Thyroid gland (tissue), 4 donors: Measurements from ENCODE around the gene IL19. TPM values are rescaled to one million over a fixed set of nuclear protein-coding genes. Genes with fewer than 3 reads are reported as not detected.

Experiments
- DNase-seq, 2 donors: peaks; one replicate each; pipeline ENCODE4 v3.0.0-alpha.2; 2019
- H3K27ac ChIP-seq, 3 donors: fragments of 200-600 bp; sonication (generic); 1 replicate in 2 of 3; 2 replicates in 1 of 3; pipeline ENCODE4 v1.5.1; 2016 to 2019; ENCODE audit warnings: mild to moderate bottlenecking in 1 of 3, moderate library complexity in 1 of 3
- H3K27me3 ChIP-seq: fragments of 200-600 bp; sonication (generic); one replicate; pipeline ENCODE4 v1.5.1; 2019
- H3K36me3 ChIP-seq, 2 donors: fragments of 200-600 bp; sonication (generic); one replicate each; pipeline ENCODE4 v1.5.1; 2016 to 2019
- H3K4me1 ChIP-seq, 2 donors: fragments of 200-600 bp; sonication (generic); one replicate each; pipeline ENCODE4 v1.5.1; 2017 to 2019
- H3K4me3 ChIP-seq, 3 donors: fragments of 200-600 bp; sonication (generic); replicated peaks in 1 of 3; 1 replicate in 2 of 3; 2 replicates in 1 of 3; pipeline ENCODE4 v1.5.1; 2016; ENCODE audit warnings: mild to moderate bottlenecking in 1 of 3
- H3K9me3 ChIP-seq: fragments of 200-600 bp; sonication (generic); one replicate; pipeline ENCODE4 v1.5.1; 2017
- POLR2A ChIP-seq, 2 donors: fragments of 450-650 bp; IDR thresholded peaks; one replicate each; pipeline ENCODE4 v1.6.1; 2017; ENCODE audit warnings: antibody characterized with exemption in 2 of 2, mild to moderate bottlenecking in 2 of 2, moderate library complexity in 1 of 2
- WGBS, 2 donors: methylation state at CpG; one replicate each; pipeline ENCODE4 v1.1.5; 2017; 5-methylcytosine and 5-hydroxymethylcytosine counted together
- intact Hi-C: fragments of 100-400 bp; cut with DNase I; formaldehyde crosslinking; loops from one replicate; pipeline ENCODE4 v1.15.1; 2023
- total RNA-seq, 4 donors: library from RNA; depleted of rRNA; stranded (reverse); fragments of >200 nt; gene quantifications; one replicate each; pipeline ENCODE4 v1.2.3, GENCODE V29; 2016
- TF ChIP-seq, protein P1 (sequence below), 6 experiments: fragments of 200-600 bp in 3 of 6; fragments of 450-650 bp in 3 of 6; sonication (generic) in 3 of 6; IDR thresholded peaks; one replicate each; pipeline ENCODE4 v1.5.1; 2016 to 2019; ENCODE audit warnings: antibody characterized with exemption in 6 of 6, mild to moderate bottlenecking in 2 of 6, inconsistent platforms in 1 of 6, moderate library complexity in 1 of 6

Gene IL19
- total RNA-seq, 4 donors from 2014 or later: not detected

DNA sequence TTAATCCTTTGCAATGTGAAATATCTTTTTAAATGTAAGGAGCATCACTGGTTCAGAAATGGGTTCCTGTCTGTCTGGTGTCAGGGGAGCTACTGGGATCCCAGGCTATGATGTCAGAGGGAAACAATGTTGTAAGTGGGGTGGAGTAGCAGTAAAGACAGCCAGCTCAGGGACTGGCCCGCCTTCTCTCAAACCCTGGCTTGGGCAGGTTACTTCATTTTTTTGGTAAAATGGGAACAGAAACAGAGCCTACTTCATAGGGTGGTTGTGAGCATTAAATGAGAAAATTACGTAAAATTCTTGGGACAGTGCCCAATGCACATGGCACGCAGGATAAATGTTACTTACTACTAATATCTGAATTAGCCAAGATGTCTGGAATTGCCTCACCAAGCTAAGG is 64.1 kb downstream of the IL19 start:
- no peak for DNase-seq
- no peak for TF ChIP-seq POLR2A (IDR thresholded peaks at IDR 0.05)
- TF ChIP-seq, protein P1, sequence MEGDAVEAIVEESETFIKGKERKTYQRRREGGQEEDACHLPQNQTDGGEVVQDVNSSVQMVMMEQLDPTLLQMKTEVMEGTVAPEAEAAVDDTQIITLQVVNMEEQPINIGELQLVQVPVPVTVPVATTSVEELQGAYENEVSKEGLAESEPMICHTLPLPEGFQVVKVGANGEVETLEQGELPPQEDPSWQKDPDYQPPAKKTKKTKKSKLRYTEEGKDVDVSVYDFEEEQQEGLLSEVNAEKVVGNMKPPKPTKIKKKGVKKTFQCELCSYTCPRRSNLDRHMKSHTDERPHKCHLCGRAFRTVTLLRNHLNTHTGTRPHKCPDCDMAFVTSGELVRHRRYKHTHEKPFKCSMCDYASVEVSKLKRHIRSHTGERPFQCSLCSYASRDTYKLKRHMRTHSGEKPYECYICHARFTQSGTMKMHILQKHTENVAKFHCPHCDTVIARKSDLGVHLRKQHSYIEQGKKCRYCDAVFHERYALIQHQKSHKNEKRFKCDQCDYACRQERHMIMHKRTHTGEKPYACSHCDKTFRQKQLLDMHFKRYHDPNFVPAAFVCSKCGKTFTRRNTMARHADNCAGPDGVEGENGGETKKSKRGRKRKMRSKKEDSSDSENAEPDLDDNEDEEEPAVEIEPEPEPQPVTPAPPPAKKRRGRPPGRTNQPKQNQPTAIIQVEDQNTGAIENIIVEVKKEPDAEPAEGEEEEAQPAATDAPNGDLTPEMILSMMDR (IDR thresholded peaks at IDR 0.05): no peak

DNA sequence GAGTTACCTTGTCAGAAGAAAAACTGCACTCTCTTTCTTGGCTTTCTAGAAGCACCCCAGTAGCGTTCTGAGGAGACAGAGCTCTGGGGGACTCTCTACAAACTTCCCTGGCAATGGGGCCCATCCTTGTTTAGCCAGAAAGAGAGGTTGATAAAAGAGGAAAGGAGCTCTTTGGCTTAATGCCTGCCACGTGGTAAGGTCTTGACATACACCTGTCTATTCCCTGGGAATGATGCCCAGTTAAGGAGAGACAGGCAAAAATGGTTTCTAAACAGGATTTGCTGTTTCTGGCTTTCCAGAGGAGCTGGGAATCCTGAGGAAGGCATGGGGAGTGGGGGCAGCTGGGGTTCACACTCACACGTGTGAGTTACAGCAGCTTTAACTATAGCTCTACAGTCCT is 64.6 kb downstream of the IL19 start:
- H3K36me3 ChIP-seq: no peaks in the 10 kb centered on the region
- intact Hi-C loops: no loop called here
- no peak overlapping the region for H3K27ac ChIP-seq
- TF ChIP-seq, protein P1 (IDR thresholded peaks at IDR 0.05): no peak
- TF ChIP-seq POLR2A (IDR thresholded peaks at IDR 0.05): no peak
- WGBS, 2 donors: 28 to 31% methylated on average over 3 of the region's 3 CpGs
- no peak for DNase-seq
- H3K9me3 ChIP-seq: no peaks in the 10 kb centered on the region
- no peaks in the 10 kb centered on the region for H3K27me3 ChIP-seq
- peaks cover 12 to 35% of the 10 kb centered on the region in 2 donors for H3K4me1 ChIP-seq
- no peak overlapping the region for H3K4me3 ChIP-seq

More for the DNA sequence above, 64.1 kb downstream of the IL19 start:
- WGBS, 2 donors: 72 to 90% methylated on average over 3 of the region's 3 CpGs
- H3K4me1 ChIP-seq: peaks cover 12 to 35% of the 10 kb centered on the region in 2 donors
- intact Hi-C loops: no loop called here
- no peak overlapping the region for H3K27ac ChIP-seq
- H3K9me3 ChIP-seq: no peaks in the 10 kb centered on the region
- H3K36me3 ChIP-seq: no peaks in the 10 kb centered on the region
- H3K27me3 ChIP-seq: no peaks in the 10 kb centered on the region
- no peak overlapping the region for H3K4me3 ChIP-seq

DNA sequence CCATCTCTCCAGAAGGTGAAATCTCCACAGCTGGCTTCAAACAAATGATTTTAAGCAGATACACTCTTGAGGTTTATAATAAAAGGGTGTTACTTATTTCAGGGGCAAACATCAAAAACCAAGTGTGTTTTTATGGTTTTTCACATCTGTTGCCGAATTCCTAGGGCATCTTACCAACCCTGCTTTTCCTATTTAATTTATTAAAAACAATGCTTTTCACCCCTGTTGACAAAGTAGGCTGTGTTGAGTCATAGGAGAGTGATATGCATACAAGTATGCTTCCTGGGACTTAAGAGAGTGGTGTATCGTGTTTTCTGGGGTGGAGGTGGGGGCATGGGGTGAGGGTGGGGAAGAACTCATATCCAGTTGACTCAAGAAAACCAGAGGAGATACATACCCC is 65.5 kb downstream of the IL19 start:
- no peak overlapping the region for H3K4me3 ChIP-seq
- intact Hi-C loops: no loop called here
- no peaks in the 10 kb centered on the region for H3K9me3 ChIP-seq
- 90 to 92% methylated on average over 2 of the region's 2 CpGs for WGBS, 2 donors
- H3K27me3 ChIP-seq: no peaks in the 10 kb centered on the region
- DNase-seq: no peak
- H3K36me3 ChIP-seq: no peaks in the 10 kb centered on the region
- no peak overlapping the region for H3K27ac ChIP-seq
- TF ChIP-seq, protein P1 (IDR thresholded peaks at IDR 0.05): no peak
- no peak for TF ChIP-seq POLR2A (IDR thresholded peaks at IDR 0.05)
- H3K4me1 ChIP-seq: peaks cover 12 to 35% of the 10 kb centered on the region in 2 donors

DNA sequence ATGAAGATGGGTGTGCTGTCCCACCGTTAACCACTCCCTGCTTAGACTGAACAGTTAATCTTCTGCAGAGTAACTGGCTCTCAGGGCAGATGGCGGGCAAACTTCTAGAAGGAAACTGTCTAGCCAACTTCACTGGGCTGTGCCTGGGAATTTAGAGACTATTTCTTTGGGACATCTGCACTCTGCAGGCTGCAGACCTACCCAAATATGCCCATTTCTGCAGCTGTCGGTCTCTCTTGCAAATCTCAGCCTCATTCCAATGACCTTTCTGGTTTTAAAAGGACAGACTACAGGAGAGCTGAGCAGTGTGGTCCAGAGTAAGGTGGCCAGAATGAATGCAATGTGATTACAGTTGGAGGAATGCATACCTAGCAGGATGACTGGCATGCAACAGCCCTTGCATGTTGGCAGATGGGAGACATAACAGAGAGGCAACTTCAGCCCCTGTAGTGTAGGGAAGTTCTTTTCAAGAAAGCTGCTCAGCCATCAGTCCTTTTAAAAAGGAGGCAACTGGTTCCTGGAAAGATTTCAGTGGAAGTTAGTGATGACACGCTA is 68.5 kb downstream of the IL19 start:
- Histone ChIP-seq H3K4me3 (no peak overlapping the region), H3K27me3 (no peaks in the 10 kb centered on the region), H3K27ac (no peak overlapping the region), H3K9me3 (no peaks in the 10 kb centered on the region), H3K36me3 (no peaks in the 10 kb centered on the region), H3K4me1 (peaks cover 0 to 12% of the 10 kb centered on the region in 2 donors)
- intact Hi-C loops: no loop called here
- WGBS, 2 donors: 91 to 92% methylated on average over 4 of the region's 4 CpGs
- TF ChIP-seq POLR2A (IDR thresholded peaks at IDR 0.05): no peak
- TF ChIP-seq, protein P1 (IDR thresholded peaks at IDR 0.05): no peak
- DNase-seq: no peak

DNA sequence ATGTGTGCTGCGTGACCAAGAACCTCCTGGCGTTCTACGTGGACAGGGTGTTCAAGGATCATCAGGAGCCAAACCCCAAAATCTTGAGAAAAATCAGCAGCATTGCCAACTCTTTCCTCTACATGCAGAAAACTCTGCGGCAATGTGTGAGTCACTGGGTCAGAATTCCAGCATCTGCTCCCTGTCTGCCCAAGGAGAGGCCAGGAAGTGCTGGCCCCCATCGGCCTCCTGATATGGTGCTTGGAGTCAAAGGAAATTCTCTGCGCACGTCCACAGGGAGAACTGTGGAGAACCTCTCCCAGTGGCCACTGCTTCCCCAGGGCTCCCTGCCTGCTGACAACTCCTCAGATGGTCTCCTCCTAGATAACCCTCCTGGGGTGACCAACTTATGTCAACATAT is 69.3 kb downstream of the IL19 start:
- intact Hi-C loops: no loop called here
- no peaks in the 10 kb centered on the region for H3K27me3 ChIP-seq
- H3K27ac ChIP-seq: no peak overlapping the region
- no peak for DNase-seq
- H3K36me3 ChIP-seq: no peaks in the 10 kb centered on the region
- WGBS, 2 donors: 90% methylated on average over 7 of the region's 7 CpGs
- H3K4me3 ChIP-seq: no peak overlapping the region
- TF ChIP-seq, protein P1 (IDR thresholded peaks at IDR 0.05): no peak
- no peak for TF ChIP-seq POLR2A (IDR thresholded peaks at IDR 0.05)
- H3K4me1 ChIP-seq: peaks cover 0 to 5% of the 10 kb centered on the region in 2 donors
- H3K9me3 ChIP-seq: no peaks in the 10 kb centered on the region
